T1000 (cell line): ENCODE measurements around the gene CMIP.

Experiments used
- DNase-seq: peaks from one replicate; lab custom pipeline; 2025; ENCODE audit warnings: mixed read lengths; lab: John Stamatoyannopoulos, UW

The CMIP gene

DNA sequence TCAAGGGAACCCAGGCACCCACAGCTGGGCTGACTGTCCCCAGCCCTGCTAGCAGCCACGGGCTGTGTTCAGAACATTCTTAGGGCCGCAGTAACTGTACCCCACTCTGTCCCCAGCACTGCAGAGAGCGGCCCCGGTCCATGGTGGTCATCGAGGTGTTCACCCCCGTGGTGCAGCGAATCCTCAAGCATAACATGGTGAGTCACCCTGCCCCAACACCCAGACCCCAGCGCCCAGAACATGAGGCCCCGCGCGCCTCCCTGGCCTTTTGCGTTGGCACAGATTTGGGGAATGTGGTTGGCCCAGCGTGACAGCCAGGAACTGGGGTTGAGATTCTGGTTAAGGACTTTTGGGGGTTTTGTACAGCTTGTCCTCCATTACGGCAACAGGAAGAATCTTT is 219.5 kb downstream of the CMIP start:
- no peak for DNase-seq

DNA sequence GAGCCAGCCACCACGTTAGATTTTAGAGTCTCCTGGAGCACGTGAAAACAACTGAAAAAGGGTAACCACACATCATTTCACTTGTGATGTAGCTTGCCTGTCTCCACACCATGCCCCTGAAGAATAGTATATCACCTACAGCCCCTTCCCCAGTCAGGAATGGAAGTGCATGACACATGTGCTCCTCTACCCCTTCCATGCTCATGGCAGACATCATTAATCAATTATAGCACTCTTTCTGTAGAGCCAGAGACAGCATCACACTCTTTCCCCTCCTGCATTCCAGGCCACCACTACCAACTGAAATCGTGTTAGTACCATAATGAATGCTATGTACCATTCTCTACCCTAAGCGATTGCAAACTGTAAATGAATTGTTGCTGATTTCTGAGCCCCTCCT is 221.0 kb downstream of the CMIP start:
- no peak for DNase-seq

DNA sequence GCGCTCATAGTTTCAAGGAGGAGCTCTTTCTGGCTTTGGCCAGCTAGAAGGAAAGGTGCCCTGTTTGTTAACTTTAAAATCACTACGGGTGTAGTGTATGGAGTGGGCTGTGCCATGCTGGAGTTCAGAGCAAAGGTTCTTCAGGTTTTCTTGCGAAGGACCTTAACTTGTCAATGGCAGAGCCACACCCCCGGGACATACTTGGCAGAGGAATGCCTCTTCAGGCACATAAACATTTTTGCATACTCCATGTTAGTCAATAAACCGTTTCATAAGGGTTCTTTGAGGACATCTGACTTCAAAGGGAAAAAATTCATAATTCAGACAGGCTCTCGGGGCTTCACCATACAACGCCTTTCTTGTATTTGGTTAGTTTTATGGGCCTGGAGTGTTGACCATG is 221.5 kb downstream of the CMIP start:
- no peak for DNase-seq

DNA sequence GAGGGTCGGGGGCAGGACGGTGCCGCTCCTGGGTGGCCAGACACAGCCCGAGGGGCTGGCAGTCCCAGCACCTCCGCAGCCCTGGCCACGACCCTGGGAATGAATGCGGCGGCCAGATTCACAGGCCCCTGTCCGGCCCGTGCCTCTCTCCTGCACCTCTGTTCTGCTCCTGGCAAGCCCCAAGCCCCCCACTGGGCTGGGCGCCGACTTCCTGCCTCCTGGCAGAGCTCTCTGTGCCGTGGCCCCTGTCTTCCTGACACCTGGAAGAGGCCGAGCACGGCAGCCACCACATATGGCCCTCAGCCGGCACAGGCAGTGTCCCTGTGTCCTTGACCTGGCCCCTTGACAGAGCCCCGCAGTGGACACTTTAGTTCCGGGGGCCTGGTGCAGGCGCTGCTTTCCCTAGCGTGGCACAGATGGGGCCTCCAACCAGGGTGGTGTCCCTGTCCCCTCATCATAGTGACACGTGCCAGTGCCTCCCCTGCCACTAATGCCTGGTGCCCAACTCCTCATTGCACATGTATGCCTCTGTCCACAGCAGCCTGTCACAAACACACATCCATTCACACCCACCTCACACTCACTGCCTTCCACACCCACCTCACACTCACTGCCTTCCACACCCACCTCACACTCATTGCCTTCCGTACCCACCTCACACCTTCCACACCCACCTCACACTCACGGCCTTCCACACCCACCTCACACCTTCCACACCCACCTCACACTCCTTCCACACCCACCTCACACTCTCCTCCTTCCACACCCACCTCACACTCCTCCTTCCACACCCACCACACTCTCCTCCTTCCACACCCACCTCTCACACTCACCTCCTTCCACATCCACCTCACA is 223.9 kb downstream of the CMIP start:
- no peak for DNase-seq

DNA sequence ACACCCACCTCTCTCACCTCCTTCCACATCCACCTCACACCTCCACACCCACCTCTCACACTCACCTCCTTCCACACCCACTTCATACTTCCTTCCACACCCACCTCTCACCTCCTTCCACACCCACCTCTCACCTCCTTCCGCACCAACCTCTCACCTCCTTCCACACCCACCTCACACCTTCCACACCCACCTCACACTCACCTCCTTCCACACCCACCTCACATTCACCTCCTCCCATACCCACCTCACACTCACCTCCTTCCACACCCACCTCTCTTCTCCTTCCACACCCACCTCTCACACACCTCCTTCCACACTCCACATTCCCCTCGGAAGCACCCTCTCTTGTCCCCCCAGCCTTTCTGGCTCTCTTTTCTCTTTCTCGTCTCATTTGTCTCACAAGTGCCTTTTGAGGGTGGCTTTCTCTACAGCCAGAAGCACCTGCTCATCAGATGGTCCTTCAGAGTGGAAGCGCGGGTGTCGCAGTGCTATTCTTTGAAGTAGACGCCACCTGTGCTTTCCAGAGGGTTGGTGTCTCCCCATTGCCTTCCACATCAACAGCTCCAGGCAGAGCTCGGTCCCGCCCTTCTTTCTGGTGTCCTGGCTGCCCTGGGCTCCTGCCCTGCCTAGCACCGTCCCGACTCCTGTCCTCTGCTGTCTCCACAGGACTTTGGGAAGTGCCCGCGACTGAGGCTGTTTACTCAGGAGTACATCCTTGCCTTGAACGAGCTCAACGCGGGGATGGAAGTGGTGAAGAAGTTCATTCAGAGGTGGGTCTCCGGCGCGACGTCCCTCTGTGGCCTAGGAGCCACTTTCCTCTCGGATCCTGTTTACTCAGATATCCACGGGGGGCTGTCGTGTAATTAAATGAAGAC is 225.1 kb downstream of the CMIP start:
- no peak for DNase-seq

DNA sequence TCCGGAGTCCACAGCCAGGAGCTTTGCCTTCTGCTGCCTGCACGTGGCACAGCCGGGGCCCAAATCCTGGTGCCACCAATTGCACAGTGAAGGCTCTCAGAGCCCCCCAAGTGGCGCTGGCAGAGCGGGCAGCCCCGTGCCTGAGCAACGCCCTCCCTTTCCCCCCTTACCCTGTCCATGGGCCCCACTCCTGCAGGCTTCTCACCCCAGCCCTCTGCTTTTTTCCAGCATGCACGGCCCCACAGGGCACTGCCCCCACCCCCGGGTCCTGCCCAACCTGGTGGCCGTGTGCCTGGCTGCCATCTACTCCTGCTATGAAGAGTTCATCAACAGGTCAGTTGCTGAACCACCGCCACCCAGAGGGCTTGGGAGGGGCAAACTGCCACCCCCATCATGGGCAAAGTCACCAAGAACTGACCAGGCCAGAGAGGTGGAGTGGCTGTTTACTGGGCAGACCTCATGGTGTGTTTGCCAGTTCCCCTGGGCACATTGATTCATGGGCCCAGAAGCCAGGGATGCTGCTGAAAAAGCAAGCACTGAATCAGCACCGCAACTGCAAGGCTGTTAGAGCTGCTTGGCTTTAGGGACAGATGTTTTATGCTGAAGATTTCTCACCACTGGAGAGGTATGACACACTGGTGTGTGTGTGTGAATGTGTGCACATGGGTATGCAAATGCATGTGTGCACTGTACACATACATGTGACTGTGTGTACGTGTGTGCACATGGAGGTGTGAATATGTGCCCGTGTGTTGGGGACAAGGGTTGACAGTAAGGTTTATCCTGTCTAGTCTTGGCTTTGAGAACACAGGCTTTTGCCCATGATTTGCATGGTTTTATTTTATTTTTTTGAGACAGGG is 227.4 kb downstream of the CMIP start:
- no peak for DNase-seq

DNA sequence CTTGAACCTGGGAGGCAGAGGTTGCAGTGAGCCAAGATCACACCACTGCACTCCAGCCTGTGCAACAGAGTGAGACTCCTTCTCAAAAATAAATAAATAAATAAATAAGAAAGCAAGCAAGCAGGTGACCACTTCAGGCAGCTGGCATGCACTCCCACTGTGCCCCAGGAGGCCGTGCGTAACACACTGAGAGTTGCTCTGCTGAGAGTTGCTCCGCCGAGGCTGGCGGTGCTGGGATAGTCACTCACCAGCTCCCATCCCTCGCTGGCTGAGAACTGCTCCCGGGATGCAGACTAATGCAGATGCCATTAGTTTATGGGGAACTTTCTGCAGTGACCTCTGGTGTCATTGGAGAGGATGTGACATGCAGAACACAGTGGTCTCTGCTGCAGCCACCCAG is 228.8 kb downstream of the CMIP start:
- no peak for DNase-seq

DNA sequence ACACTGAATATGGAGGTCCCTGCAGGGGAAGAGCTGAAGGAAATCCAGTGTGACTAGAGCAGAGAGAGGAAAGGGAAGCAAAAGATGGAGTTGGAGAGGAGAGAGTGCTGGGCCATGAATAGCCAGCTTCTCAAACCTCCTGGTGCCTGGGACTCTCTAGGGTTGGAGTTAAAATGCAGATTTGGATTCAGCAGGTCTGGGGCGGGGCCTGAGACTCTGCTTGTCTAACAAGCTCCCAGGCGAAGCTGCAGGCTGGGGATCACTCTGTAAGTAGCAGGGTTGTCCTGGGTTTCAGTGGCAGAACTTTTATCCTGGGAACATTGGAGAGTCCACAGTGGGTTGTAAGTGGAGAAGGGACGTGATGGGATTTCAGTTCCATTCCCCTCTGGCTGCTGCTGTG is 231.1 kb downstream of the CMIP start:
- DNase-seq, result no peak

DNA sequence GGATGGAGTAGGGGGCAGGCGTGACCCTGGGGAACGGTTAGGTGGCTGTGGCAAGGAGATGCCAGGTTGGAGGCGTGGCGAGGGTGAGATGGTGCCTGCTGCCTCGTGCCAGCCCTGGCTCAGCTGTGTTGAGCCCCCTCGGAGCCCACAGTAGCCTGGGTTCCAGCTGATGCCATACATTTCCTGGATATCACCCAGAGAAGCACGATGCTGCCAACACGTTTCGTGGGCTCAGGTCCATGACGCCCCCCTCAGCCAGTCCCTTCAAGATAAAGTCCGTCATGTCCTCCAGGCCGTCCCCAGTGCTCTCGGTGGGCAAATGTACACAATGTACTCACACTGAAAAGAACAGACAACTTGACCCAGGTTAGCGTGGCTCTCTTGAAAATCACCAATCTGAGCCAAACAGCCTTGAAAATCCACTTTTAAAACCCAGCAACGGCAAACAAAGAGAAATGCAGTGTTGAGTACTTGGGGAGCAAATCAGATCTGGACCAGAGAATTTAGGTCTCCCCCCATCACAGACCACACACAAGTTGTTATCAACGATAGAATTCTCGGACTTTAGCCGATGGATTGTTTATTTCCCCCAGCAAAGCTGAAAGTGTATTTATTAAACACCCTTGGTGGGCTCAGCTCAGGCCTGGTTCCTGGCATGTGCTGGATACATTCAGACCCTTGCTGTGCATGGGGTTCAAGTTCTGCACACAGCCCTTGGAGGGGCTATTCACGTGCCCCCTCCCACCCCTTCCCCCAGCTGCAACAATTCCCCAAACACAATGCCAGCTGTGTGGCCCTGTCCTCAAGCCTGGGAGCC is 231.7 kb downstream of the CMIP start:
- no peak for DNase-seq

DNA sequence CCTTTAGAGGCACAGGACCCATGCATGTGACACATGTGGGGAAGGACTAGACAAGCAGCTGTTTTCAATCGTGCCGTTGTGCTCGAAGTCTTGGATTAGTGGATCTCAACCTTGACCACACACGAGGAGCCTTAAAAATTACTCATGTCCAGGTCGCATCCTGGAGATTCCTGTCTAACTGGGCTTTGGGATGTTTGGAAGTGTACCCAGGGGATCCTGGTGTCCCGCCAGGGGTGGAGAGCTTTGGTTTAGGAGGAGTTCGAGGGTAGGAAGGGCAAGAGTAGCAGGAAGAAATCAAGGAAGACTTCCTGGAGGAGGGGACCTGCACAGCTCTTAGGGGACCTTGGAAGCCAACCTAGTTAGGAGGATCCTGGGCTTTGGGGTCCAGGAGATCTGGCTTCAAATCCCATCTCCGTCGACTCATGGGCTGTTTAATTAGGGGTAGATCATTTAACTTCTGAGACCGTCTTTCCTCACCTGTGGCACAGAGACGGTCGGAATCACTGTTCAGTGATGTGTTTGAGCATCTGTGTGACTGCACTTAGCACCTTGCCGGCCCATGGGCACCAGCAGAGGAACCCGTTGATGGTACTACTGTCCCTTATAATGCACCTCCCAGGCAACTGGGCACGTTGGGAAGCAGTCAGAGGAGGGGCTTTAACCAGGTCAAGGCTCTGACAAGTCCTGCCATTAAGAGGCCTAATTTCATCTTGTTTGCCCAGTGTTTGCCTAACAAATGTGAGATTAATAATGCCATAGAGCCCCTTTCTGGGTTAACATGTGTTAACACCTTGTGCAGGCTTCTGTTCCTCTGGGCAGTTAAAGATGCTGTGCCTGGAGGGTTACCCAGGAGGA is 232.5 kb downstream of the CMIP start:
- DNase-seq, result no peak

DNA sequence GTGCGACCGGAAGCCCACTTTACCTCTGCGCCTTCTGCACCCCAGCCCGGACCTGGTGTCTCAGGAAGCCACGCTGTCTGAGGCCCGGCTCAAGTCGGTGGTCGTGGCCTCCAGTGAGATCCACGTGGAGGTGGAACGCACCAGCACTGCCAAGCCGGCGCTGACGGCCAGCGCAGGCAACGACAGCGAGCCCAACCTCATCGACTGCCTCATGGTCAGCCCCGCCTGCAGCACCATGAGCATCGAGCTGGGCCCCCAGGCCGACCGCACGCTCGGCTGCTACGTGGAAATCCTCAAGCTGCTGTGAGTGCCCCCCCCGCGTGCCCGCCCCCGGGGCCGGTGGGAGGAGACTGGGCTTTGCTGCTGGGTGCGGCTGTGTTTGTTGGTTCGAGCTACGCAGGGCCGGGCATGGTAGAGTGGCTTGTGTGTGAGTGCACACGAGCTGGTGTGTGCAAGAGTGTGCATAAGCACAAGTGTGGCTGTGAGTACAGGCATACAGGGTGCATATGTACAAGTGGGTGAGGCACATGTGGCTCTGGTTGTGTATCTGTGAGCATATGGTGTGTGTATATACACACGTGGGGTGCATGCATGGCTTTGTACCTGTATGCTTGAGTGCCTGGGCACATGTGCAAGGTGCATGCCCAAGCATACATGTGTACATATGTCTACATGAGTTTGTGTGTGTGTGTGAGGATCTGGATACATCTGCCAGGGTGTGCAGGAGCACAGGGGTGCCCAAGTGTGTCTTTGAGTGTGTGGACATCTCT is 233.9 kb downstream of the CMIP start:
- no peak for DNase-seq

DNA sequence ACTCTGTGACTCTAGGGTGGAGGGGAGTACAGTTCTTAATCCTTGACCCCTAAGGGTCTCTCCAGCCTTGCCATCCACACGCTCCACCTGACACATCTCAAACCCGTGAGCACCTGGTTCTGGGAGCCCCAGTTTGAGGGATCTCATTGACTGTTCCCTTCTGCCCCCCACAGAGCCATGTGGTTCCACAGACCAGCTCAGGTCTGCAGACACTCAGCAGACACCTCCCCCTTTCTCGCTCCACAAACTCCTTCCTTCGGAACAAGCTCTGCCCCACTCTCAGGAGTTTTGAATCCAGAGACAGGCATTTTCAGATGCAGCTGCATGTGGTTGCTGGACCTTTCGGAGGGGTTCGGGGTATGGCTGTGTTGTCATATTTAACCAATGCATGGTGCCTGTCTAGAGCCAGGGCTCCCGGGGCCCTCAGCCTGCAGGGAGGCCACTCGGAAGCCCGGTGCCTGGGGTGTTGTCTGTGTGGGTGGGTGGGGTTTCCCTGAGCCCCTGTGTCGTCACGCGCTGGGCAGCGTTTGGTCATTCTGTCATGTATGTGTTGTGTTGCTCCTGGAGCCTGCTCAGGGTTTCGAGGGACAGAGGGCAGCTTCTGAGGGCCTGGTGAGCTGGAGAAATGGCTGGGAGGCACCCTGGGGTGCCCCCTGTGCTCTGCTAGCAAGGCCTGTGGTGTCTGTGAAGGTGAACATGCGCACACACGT is 235.3 kb downstream of the CMIP start:
- no peak for DNase-seq

DNA sequence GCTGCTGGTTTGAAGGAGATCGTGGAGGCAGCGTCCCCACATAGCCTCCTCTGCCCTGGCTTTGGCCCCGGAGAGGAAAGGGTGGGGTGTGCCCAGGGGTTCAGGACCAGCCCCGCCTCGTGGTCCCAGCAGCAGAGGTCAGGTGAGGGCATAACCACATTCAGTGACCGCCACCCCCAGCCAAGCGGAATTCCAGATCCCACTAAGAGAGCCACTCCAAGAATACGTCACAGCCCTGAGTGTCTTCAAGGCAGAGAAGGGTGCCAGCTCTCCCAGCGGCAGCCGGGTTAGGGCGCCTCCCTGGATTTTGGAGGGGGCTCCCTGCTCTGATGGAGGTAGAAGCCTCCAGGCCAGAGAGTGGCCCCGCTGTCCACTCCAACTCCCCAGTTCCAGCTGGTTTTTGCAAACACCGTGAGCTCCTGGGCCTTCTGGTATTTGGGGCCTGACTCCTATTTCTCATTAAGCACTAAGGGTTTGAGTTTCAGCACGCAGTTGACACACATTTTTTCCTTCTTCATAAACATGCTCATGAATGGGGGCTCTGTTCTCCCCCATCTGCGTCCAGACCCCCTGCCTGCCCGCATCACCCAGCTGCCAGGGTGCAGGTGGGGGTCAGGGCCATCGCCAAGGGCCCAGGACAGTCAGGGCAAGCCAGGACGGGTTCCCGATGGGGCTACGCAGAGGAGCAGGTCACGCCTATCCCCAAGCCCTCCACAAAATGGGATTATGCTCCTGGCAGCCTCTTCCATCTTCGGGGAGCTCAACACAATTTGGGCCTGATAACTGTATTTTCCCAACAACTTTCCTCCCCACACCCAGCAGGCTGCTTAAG is 236.1 kb downstream of the CMIP start:
- no peak for DNase-seq

DNA sequence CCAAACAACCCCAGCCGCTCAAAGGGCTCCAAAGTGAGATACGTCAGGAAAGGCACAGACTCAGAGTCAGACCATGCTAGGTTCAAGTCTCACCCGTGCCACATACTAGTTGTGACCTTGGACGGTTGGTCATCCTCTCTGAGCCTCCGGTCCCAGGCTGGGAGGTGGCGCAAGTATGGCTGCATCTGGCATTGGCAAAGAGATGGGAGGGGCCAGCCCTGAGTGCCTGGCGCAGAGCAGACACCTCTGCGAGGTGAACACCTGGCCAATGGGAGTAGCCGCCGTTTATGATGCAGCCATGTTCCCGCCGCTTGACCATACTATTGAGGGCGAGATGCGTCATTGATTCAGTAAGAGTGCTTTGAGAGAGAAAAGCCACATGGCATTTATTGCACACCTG is 236.7 kb downstream of the CMIP start:
- DNase-seq, result no peak

DNA sequence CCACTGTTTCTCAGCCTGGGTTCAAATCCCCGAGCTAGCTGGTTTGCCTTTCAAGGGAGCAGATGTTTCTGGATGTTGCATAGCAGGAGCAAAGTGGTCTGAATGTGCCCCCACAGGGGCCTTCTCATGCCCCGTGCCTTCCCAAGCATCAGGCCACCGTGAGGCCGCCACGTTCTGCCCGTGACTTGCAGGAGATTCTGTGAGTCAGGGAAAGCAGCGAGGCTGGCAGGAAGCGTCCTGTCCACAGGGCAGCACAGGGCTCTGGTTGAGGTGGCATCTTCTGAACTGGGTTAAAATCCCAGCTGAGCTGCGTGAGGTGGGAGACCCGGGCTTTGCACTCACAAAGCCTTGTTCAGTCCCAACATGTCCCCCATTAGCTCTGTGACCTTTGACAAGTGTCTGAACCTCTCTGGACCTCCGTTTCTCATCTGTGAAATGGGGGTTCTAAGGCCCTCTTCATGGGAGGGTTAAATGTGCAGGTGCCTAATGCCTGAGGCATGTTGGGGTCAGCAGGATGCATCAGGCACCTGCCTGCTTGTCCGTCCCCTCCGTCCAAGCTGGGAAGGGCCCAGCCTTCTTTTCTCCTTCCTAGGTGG is 239.7 kb downstream of the CMIP start:
- no peak for DNase-seq

DNA sequence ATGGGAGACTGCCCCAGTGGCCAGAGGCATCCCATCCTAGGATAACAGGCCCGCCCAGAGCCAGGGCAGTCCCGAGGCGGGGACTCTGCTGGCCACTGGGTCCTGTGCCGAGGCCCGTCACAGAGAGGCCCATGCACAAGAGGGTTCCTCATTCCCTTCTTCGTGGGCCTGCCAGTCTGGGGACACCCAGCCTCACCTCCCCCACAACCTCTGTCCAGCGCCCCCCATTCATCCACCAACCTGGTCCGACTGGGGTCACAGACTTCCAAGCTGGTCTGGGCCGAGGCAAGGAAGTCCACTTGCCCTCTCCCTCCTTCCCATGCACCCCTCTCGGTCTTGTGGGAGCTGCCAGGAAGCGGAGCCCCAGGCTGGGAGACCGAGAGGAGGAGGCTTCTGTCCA is 240.3 kb downstream of the CMIP start:
- DNase-seq, result no peak

DNA sequence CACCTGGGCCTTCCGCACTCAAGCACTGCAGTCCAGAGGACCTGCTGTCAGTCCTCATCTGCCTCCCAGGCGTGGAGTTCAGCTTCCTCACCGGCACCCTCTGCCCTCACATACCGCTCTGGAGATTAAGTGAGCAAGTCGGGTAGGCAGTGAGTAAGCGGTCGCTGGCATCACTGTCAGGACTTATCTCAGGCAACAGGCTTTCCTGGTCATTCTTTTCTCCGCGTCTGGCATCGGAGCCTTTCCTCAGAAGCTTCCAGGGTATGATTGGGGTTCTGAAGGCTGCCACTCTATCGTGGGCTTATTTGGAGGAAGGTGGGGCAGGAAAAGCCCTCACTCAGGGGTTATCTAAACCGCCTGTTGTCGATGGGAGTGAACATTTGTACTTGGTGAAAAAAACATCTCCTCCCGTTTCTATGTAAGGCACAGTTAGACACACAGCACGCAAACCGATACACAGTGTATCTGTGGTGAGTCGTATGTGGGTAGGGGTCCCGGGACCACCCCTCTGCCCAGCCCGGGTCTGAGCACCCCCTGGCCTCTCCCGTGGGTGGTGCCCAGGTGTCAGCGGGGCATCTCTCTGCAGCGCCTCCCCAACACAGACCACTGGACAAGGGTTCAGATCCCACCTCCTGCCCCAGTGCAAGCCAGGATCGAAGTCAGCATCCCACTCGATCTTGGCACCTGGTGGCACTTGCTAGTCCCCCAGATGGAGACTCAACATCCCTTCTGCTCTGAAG is 242.0 kb downstream of the CMIP start:
- DNase-seq, result no peak
